ENCODE measurements around the gene SHTN1.

GRCh38 chr10:116880716-116881482, 124.1 kb downstream of the SHTN1 start:
- TF ChIP-seq, protein P1, sequence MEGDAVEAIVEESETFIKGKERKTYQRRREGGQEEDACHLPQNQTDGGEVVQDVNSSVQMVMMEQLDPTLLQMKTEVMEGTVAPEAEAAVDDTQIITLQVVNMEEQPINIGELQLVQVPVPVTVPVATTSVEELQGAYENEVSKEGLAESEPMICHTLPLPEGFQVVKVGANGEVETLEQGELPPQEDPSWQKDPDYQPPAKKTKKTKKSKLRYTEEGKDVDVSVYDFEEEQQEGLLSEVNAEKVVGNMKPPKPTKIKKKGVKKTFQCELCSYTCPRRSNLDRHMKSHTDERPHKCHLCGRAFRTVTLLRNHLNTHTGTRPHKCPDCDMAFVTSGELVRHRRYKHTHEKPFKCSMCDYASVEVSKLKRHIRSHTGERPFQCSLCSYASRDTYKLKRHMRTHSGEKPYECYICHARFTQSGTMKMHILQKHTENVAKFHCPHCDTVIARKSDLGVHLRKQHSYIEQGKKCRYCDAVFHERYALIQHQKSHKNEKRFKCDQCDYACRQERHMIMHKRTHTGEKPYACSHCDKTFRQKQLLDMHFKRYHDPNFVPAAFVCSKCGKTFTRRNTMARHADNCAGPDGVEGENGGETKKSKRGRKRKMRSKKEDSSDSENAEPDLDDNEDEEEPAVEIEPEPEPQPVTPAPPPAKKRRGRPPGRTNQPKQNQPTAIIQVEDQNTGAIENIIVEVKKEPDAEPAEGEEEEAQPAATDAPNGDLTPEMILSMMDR (IDR thresholded peaks at IDR 0.05), result no peak
- TF ChIP-seq EP300 (IDR thresholded peaks at IDR 0.05) (no peak), POLR2AphosphoS5 (IDR thresholded peaks at IDR 0.05) (no peak), POLR2A (IDR thresholded peaks at IDR 0.05) (no peak)
